Measurements from ENCODE around the gene RECQL.

RECQL gene

DNA sequence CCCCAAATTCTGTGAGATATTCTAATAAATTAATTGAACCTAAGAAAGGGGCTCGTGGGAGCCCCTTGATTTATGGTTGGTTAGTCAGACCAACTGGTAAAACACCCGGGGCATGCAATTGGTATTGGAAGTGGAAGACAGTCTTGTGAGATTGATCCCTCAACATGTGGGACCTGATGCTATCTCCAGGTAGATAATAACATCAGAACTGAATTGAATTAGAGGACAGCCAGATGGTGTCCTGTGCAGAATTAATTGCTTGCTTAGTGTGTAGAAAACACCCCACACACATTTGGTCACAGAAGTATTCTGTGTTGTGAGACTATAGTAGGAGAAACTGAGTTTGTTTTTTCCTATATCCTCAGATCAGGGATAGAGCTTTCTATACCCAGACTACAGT, 42.0 kb downstream of the RECQL start:
- ChIA-PET CTCF (no interaction called here), POLR2A (no interaction called here)
- no peak for TF ChIP-seq ELF4 (IDR thresholded peaks at IDR 0.05)
- no peak for TF ChIP-seq PKNOX1 (IDR thresholded peaks at IDR 0.05)
- TF ChIP-seq ZNF384 (IDR thresholded peaks at IDR 0.05), result no peak
- no peak for TF ChIP-seq FOXA1 (IDR thresholded peaks at IDR 0.05)
- no peak for DNase-seq (ENCODE audit: extremely low spot score)

DNA sequence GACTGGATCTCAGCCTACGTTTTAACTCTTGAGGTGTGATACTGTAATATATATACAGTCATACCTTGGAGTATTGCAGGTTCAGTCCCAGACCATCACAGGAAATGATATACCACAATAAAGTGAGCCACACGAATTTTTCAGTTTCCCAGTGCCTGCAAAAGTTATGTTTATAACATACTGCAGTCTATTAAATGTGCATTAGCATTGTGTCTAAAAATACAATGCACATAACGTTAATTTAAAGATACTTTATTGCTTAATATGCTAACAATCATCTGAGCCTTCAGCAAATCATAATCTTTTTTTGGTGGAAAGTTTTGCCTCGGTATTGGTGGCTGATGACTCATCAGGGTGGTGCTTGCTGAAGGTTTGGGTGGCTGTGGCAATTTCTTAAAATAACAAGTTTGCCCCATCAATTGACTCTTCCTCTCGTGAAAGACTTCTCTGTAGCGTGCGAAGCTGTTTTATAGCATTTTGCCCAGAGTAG, 45.1 kb downstream of the RECQL start:
- no peak for DNase-seq (ENCODE audit: extremely low spot score)
- ChIA-PET POLR2A (no interaction called here), CTCF (no interaction called here)
- no peak for TF ChIP-seq SUZ12 (IDR thresholded peaks at IDR 0.05)
- TF ChIP-seq NFRKB (IDR thresholded peaks at IDR 0.05), result no peak
- TF ChIP-seq SP1 (IDR thresholded peaks at IDR 0.05), result no peak
- TF ChIP-seq L3MBTL2 (conservative IDR thresholded peaks at IDR 0.05), result no peak
- TF ChIP-seq CTBP1 (IDR thresholded peaks at IDR 0.05; ENCODE audit: borderline replicate concordance), result no peak
- TF ChIP-seq FOXK2 (IDR thresholded peaks at IDR 0.05), result no peak
- no peak for TF ChIP-seq FOXA1 (IDR thresholded peaks at IDR 0.05)
- TF ChIP-seq ZNF384 (IDR thresholded peaks at IDR 0.05), result no peak
- no peak for TF ChIP-seq LEF1 (IDR thresholded peaks at IDR 0.05; ENCODE audit: borderline replicate concordance)
- TF ChIP-seq BHLHE40 (IDR thresholded peaks at IDR 0.05; ENCODE audit: borderline replicate concordance), result no peak
- TF ChIP-seq HDGF (IDR thresholded peaks at IDR 0.05; ENCODE audit: borderline replicate concordance), result no peak
- no peak for TF ChIP-seq TARDBP (IDR thresholded peaks at IDR 0.05)
- TF ChIP-seq FOXM1 (IDR thresholded peaks at IDR 0.05; ENCODE audit: borderline replicate concordance), result no peak

DNA sequence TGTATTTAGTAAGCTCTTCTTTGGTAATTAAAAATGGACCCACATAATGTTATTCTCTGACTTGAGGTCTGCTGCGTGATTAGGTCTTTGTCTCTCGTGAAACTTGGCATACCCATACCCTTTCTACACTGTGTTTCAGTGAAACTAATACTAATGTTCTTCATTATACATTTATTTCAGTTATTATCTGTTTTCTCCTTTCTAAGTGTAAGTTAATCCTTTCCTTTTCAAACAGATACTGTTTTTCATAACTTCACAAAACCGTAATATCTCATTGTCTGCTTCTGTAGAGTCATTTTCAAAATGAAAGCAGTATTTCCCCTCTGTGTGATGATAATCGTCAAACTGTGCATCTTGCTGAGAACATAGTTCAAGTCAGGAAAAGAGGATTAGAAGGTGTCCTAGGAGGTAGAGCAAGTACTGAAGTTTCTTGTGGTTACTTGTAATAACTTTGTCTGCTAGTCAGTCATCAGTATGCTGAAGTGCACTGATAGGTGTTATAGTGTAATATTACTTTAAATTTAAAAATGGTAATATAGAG, 48.1 kb downstream of the RECQL start:
- no peak for DNase-seq (ENCODE audit: extremely low spot score)
- TF ChIP-seq SP1 (IDR thresholded peaks at IDR 0.05), result no peak
- no peak for TF ChIP-seq HDGF (IDR thresholded peaks at IDR 0.05; ENCODE audit: borderline replicate concordance)
- TF ChIP-seq ARNT (IDR thresholded peaks at IDR 0.05), result no peak
- no peak for TF ChIP-seq FOXM1 (IDR thresholded peaks at IDR 0.05; ENCODE audit: borderline replicate concordance)
- TF ChIP-seq NFRKB (IDR thresholded peaks at IDR 0.05), result no peak
- no peak for TF ChIP-seq ZNF384 (IDR thresholded peaks at IDR 0.05)
- TF ChIP-seq L3MBTL2 (conservative IDR thresholded peaks at IDR 0.05), result no peak
- TF ChIP-seq LEF1 (IDR thresholded peaks at IDR 0.05; ENCODE audit: borderline replicate concordance), result no peak
- TF ChIP-seq SUZ12 (IDR thresholded peaks at IDR 0.05), result no peak
- no peak for TF ChIP-seq CTBP1 (IDR thresholded peaks at IDR 0.05; ENCODE audit: borderline replicate concordance)
- ChIA-PET CTCF (no interaction called here), POLR2A (no interaction called here)

- TF ChIP-seq FOXA1 (IDR thresholded peaks at IDR 0.05) (no peak), ARNT (IDR thresholded peaks at IDR 0.05) (no peak), BHLHE40 (IDR thresholded peaks at IDR 0.05; ENCODE audit: borderline replicate concordance) (no peak)
- ChIA-PET POLR2A (interaction anchor here (1.1 kb wide), 1 partner anchor 14 kb away, joined by 3 read pairs; the partner anchor contains the start of gene PYROXD1), CTCF (interaction anchor here (0.6 to 1.3 kb wide), 2 partner anchors 155 to 202 kb away, joined by 3 to 4 read pairs; no protein-coding TSS in a partner anchor)
- DNase-seq (ENCODE audit: extremely low spot score), result no peak
Observed at GRCh38 chr12:21451529-21451928, 49.9 kb downstream of the RECQL start.

DNA sequence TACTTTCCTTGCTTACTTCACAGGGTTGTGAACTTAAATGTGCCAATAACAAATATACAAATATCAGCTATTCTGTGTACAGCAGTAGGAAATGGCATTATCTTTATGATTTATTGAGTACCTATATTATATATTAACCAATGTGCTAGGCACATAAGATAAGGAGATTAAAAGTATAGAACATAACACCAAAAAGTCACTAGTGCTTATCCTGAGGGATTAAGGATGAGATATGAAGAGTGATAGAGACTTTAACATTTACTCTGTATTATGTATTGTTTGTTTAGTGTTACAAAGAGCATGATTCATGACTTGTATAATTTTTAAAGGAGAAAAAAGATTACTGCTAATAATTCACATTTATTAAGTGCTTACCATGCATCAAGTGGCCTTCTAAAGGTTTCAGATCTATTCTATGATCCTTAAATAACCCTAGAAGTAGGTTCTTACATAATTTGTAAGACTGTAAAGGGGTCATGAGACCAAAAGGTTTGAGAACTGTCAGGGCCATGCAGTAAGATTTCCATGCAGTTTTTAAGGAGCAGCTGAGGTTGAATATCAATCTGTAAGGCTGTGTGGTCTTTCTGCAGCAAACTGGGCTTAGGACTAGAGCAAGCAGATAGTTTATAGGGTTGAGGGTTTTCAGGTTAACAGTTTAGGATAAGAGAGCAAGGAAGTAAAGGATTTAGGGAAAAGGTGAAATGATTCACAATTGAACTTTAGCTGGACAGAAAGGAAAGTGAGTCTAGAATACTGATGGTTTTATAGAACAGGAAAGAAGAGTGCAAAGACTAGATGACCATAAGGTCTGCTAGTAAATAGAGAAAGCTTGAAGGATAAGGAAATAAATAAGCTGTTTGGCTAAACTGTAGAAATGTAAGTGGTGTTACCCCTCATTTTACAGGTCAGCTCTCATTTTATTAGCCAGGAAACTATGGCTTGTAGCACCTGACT, 57.0 kb downstream of the RECQL start:
- DNase-seq (ENCODE audit: extremely low spot score), result no peak
- POLR2A ChIA-PET, result no interaction called here
- CTCF ChIA-PET, result interaction anchor here (0.8 kb wide), 1 partner anchor 17 kb away, joined by 3 read pairs; no protein-coding TSS in a partner anchor
- TF ChIP-seq TARDBP (IDR thresholded peaks at IDR 0.05), result no peak

- POLR2A ChIA-PET, result interaction anchor here (0.8 kb wide), 1 partner anchor 63 kb away, joined by 3 read pairs; no protein-coding TSS in a partner anchor
- CTCF ChIA-PET, result no interaction called here
- TF ChIP-seq NFRKB (IDR thresholded peaks at IDR 0.05) (no peak), SP1 (IDR thresholded peaks at IDR 0.05) (no peak), TARDBP (IDR thresholded peaks at IDR 0.05) (no peak), HDGF (IDR thresholded peaks at IDR 0.05; ENCODE audit: borderline replicate concordance) (no peak), FOXK2 (IDR thresholded peaks at IDR 0.05) (no peak)
- no peak for DNase-seq (ENCODE audit: extremely low spot score)
Observed at GRCh38 chr12:21439347-21439746, 62.1 kb downstream of the RECQL start.

DNA sequence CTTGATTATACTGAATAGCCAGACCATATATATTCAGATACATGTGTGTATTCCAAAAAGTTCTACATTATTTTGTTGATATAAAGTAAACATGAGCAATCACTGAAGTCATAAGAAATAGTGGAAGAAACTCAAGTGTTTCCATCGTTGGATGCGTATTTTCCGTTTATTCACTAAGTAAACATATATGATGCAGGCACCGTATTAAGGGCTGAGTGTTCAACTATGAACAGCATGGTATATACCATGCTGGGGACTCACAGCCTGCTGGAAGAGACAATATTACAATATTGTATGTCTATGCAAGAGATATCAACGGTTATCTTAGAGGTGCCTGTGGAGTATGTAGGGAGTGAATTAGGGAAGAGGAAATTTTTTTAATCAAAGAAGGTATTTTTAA, 62.8 kb downstream of the RECQL start:
- CTCF ChIA-PET, result no interaction called here
- DNase-seq (ENCODE audit: extremely low spot score), result no peak
- POLR2A ChIA-PET, result interaction anchor here (1.2 to 1.7 kb wide), 4 partner anchors 63 to 240 kb away, joined by 4 to 12 read pairs (median 10); partner anchors contain the start of genes GOLT1B, LDHB and RECQL
- TF ChIP-seq FOXM1 (IDR thresholded peaks at IDR 0.05; ENCODE audit: borderline replicate concordance), result no peak
- TF ChIP-seq FOXK2 (IDR thresholded peaks at IDR 0.05), result no peak
- TF ChIP-seq LEF1 (IDR thresholded peaks at IDR 0.05; ENCODE audit: borderline replicate concordance), result no peak
- TF ChIP-seq NFRKB (IDR thresholded peaks at IDR 0.05), result no peak
- TF ChIP-seq HDGF (IDR thresholded peaks at IDR 0.05; ENCODE audit: borderline replicate concordance), result no peak
- TF ChIP-seq ELF4 (IDR thresholded peaks at IDR 0.05), result no peak
- no peak for TF ChIP-seq ARNT (IDR thresholded peaks at IDR 0.05)
- no peak for TF ChIP-seq L3MBTL2 (conservative IDR thresholded peaks at IDR 0.05)
- no peak for TF ChIP-seq TARDBP (IDR thresholded peaks at IDR 0.05)
- TF ChIP-seq ZNF384 (IDR thresholded peaks at IDR 0.05), result no peak
- TF ChIP-seq SP1 (IDR thresholded peaks at IDR 0.05), result no peak
- TF ChIP-seq FOXA1 (IDR thresholded peaks at IDR 0.05), result no peak
- no peak for TF ChIP-seq PKNOX1 (IDR thresholded peaks at IDR 0.05)
- TF ChIP-seq SUZ12 (IDR thresholded peaks at IDR 0.05), result no peak
- no peak for TF ChIP-seq CTBP1 (IDR thresholded peaks at IDR 0.05; ENCODE audit: borderline replicate concordance)
- no peak for TF ChIP-seq BHLHE40 (IDR thresholded peaks at IDR 0.05; ENCODE audit: borderline replicate concordance)
